ENCODE data around the gene IGF2R. TPM values are rescaled to one million over a fixed set of nuclear protein-coding genes. Genes with fewer than 3 reads are reported as not detected.

IGF2R gene
- total RNA-seq, 1 donor from 2014 or later: 247 TPM

DNA sequence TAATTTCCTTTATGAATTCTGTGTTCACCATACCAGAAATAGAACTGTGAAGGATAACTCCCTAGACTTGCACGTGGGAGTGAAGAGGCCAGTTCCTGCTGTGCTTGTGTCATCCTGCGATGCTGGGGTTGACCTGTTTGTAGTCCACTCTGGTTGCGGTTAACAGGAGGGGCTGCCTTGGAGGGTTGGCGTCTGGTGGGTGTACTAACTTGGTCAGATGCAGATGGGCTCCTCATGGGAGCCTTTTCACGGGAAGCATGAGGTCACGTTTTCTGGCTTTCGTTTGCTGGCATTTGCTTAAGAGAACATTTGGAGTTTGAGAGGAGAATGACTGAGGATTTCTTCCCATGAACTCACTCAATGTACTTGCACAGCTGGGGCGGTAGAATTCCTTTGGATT lies 41.2 kb downstream of the IGF2R start:
- TF ChIP-seq, protein P1, sequence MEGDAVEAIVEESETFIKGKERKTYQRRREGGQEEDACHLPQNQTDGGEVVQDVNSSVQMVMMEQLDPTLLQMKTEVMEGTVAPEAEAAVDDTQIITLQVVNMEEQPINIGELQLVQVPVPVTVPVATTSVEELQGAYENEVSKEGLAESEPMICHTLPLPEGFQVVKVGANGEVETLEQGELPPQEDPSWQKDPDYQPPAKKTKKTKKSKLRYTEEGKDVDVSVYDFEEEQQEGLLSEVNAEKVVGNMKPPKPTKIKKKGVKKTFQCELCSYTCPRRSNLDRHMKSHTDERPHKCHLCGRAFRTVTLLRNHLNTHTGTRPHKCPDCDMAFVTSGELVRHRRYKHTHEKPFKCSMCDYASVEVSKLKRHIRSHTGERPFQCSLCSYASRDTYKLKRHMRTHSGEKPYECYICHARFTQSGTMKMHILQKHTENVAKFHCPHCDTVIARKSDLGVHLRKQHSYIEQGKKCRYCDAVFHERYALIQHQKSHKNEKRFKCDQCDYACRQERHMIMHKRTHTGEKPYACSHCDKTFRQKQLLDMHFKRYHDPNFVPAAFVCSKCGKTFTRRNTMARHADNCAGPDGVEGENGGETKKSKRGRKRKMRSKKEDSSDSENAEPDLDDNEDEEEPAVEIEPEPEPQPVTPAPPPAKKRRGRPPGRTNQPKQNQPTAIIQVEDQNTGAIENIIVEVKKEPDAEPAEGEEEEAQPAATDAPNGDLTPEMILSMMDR (IDR thresholded peaks at IDR 0.05): no peak
- H3K9me3 Mint-ChIP-seq (ENCODE audit: low read depth): no peaks in the 10 kb centered on the region
- peaks cover 43% of the 10 kb centered on the region for H3K4me1 Mint-ChIP-seq (ENCODE audit: low read depth)
- no peak overlapping the region for H3K4me3 Mint-ChIP-seq (ENCODE audit: unreplicated experiment)
- H3K27ac Mint-ChIP-seq (ENCODE audit: unreplicated experiment): peak overlapping the region; percentile 84
- peak; percentile 49 for DNase-seq (ENCODE audit: low spot score)
- no peaks in the 10 kb centered on the region for H3K27me3 Mint-ChIP-seq (ENCODE audit: low read depth)
- H3K36me3 Mint-ChIP-seq (ENCODE audit: low read depth): peaks cover 22% of the 10 kb centered on the region

DNA sequence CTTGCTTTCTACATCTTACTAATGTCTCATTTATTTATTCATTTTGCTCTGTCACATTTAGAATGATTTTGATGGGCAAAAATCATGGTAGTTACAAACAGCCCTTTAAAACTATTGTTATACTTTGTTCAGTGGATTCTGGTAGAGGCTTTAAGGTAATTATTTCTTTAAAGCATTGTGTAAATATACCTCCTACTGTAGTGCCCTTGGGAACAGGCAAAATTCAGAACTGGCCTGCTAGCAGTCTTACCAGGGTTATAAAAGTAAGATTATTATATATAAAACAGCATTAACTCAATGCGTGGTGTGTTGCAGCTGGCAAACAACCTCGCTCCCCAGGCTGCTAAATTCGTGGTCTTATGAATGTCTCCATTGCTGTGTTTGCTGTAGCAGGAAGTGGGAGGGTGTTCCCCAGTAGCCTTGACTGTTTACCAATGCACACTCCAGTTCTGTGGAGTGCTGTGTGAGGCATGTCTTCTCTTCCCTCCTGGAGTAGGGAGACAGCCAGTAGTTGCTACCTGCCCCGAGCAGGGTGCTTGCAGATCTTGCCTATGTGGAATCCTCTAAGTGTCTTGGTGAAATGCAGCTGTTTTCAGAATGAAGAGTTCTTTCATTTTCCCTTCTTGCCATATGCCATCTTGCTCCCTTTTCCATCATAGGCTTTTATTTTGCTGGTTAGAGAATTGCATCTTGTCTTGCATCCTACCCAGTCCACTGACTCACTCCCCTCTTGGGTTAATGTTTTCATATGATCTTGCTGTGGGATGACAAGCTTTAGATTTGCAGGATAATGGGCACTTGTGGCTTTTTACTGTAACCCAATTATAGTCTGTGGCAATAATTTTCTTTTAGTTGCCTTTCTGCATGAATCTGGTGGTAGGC lies 45.3 kb downstream of the IGF2R start:
- no peak for DNase-seq (ENCODE audit: low spot score)
- H3K36me3 Mint-ChIP-seq (ENCODE audit: low read depth): peaks cover 26% of the 10 kb centered on the region

DNA sequence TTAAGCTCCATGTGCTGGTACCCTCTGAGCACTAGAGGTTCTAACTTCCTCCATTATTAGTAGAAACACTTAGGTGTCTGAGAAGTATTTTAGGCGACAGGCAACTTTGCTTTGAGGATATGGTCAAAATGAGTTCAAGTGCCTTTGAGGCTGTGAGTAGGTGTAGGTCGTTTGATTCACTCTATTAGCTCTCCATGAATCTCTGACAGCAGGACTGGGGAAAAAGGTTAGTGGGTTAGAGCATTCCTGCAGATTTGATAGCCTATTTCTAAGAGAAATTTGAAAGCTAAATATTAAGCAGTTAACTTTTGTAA lies 45.9 kb downstream of the IGF2R start:
- no peak for DNase-seq (ENCODE audit: low spot score)
- peaks cover 26% of the 10 kb centered on the region for H3K36me3 Mint-ChIP-seq (ENCODE audit: low read depth)
- H3K4me3 Mint-ChIP-seq (ENCODE audit: unreplicated experiment): no peak overlapping the region
- no peak overlapping the region for H3K27ac Mint-ChIP-seq (ENCODE audit: unreplicated experiment)
- no peaks in the 10 kb centered on the region for H3K9me3 Mint-ChIP-seq (ENCODE audit: low read depth)
- no peaks in the 10 kb centered on the region for H3K27me3 Mint-ChIP-seq (ENCODE audit: low read depth)
- TF ChIP-seq, protein P1 (IDR thresholded peaks at IDR 0.05): no peak
- peaks cover 21% of the 10 kb centered on the region for H3K4me1 Mint-ChIP-seq (ENCODE audit: low read depth)

More for the DNA sequence above, 45.3 kb downstream of the IGF2R start:
- peaks cover 21% of the 10 kb centered on the region for H3K4me1 Mint-ChIP-seq (ENCODE audit: low read depth)
- H3K27me3 Mint-ChIP-seq (ENCODE audit: low read depth): no peaks in the 10 kb centered on the region
- TF ChIP-seq, protein P1 (IDR thresholded peaks at IDR 0.05): no peak
- H3K4me3 Mint-ChIP-seq (ENCODE audit: unreplicated experiment): no peak overlapping the region
- no peaks in the 10 kb centered on the region for H3K9me3 Mint-ChIP-seq (ENCODE audit: low read depth)
- H3K27ac Mint-ChIP-seq (ENCODE audit: unreplicated experiment): no peak overlapping the region

GRCh38 chr6:160015778-160016684 lies 47.1 kb downstream of the IGF2R start:
- Mint-ChIP-seq H3K36me3 (ENCODE audit: low read depth) (peaks cover 23% of the 10 kb centered on the region), H3K27ac (ENCODE audit: unreplicated experiment) (no peak overlapping the region), H3K4me1 (ENCODE audit: low read depth) (peaks cover 10% of the 10 kb centered on the region)

DNA sequence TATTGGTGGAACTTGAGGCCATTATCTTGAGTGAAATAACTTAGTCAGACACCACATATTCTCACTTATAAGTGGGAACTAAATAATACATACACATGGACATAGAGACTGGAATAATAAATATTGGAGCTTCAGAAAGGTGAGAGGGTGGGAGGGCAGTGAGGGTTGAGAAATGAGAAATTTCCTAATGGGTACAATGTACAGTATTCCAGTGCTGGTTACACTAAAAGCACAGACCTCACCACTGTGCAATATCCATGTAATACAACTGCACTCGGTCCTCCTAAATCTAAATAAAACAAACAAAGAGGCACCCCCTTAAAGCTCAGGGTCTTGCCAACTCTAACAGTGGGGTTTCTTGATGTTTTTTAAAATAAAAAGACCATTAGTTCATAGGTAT lies 53.2 kb downstream of the IGF2R start:
- peaks cover 4% of the 10 kb centered on the region for H3K4me1 Mint-ChIP-seq (ENCODE audit: low read depth)
- H3K4me3 Mint-ChIP-seq (ENCODE audit: unreplicated experiment): no peak overlapping the region
- no peaks in the 10 kb centered on the region for H3K27me3 Mint-ChIP-seq (ENCODE audit: low read depth)
- H3K36me3 Mint-ChIP-seq (ENCODE audit: low read depth): peaks cover 9% of the 10 kb centered on the region
- peaks cover 4% of the 10 kb centered on the region for H3K9me3 Mint-ChIP-seq (ENCODE audit: low read depth)
- no peak overlapping the region for H3K27ac Mint-ChIP-seq (ENCODE audit: unreplicated experiment)
- no peak for DNase-seq (ENCODE audit: low spot score)
- TF ChIP-seq, protein P1 (IDR thresholded peaks at IDR 0.05): no peak

More at GRCh38 chr6:160015778-160016684, 47.1 kb downstream of the IGF2R start:
- no peak for DNase-seq (ENCODE audit: low spot score)
- Mint-ChIP-seq H3K4me3 (ENCODE audit: unreplicated experiment) (no peak overlapping the region), H3K27me3 (ENCODE audit: low read depth) (no peaks in the 10 kb centered on the region), H3K9me3 (ENCODE audit: low read depth) (peaks cover 4% of the 10 kb centered on the region)
- TF ChIP-seq, protein P1 (IDR thresholded peaks at IDR 0.05): no peak

Measured in chondrocyte (in vitro differentiated cells).